Activated CD8-positive, alpha-beta memory T cell treated with anti-CD3 and anti-CD28 coated beads, Interleukin-2, amount 10 ng/mL, durations not matched to agents 7 days and 5 days (primary cell): ENCODE measurements around the gene NFE2L3. TPM values are rescaled to one million over a fixed set of nuclear protein-coding genes. Genes with fewer than 3 reads are reported as not detected.
A peak's percentile ranks its signal among the peaks of the same experiment; 100 is the strongest.
"Not testable (repeated sequence)": the region's sequence is repeated elsewhere in the genome, so short reads cannot be mapped to it uniquely, and the experiment has no call there.

Experiments
- ATAC-seq: fragments of 150-1000 bp; cut with Tn5 transposase; one replicate; pipeline ENCODE4 v1.10.0; 2021; ENCODE audit warnings: moderate library complexity
- CTCF ChIA-PET: fragments of 350-600 bp; sonication (Branson Sonifier 250); formaldehyde crosslinking; loops from one replicate; lab custom pipeline; 2021; ENCODE audit warnings: antibody characterized with exemption; lab: Charles Lee
- DNase-seq: peaks from one replicate; pipeline ENCODE4 v3.0.0-alpha.2; 2020
- H3K27ac Mint-ChIP-seq: one replicate; pipeline ENCODE4 v1.8.0; 2021; ENCODE audit warnings: mild to moderate bottlenecking, mixed read lengths
- H3K27me3 Mint-ChIP-seq: one replicate; pipeline ENCODE4 v1.8.0; 2021; ENCODE audit warnings: mixed read lengths
- H3K36me3 Mint-ChIP-seq: one replicate; pipeline ENCODE4 v1.8.0; 2021; ENCODE audit warnings: mild to moderate bottlenecking, mixed read lengths
- H3K4me1 Mint-ChIP-seq: one replicate; pipeline ENCODE4 v1.8.0; 2021; ENCODE audit warnings: mixed read lengths
- H3K4me3 Mint-ChIP-seq: one replicate; pipeline ENCODE4 v1.8.0; 2021; ENCODE audit warnings: mild to moderate bottlenecking, moderate library complexity, mixed read lengths
- H3K9me3 Mint-ChIP-seq: one replicate; pipeline ENCODE4 v1.8.0; 2022; ENCODE audit warnings: low read depth, mixed read lengths
- total RNA-seq, 2 experiments: library from RNA; stranded (reverse); gene quantifications; one replicate each; pipeline ENCODE4 v1.2.3, GENCODE V29; 2021

NFE2L3 gene
- total RNA-seq, 2 experiments from 2014 or later: 20.1 to 44.4 TPM

DNA sequence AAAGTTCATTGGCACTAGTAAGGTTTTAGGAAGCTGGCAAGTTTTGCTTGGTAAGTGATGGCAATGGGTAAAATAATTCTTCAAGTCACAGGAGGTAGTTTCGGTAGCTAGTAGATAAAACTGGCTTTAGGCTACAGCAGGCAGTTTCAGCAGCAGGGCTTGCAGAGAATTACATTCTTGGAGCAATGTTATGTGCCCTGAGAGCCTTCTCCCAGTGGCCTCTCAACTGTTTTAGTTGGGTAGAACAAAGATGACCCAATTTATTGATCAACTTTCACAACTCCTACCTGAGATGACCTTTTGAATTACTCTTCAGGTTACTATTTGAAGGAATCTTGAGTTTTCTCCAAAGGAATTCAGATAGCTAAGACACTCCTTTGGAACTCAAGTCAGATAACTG, 16.4 kb upstream of the NFE2L3 start:
- H3K27me3 Mint-ChIP-seq: peaks cover 12% of the 10 kb centered on the region
- CTCF ChIA-PET: interaction anchor here (0.6 kb wide), 1 partner anchor 44 kb away, joined by 3 read pairs; no protein-coding TSS in a partner anchor
- no peaks in the 10 kb centered on the region for H3K36me3 Mint-ChIP-seq
- no peak for ATAC-seq
- no peak overlapping the region for H3K4me3 Mint-ChIP-seq
- no peaks in the 10 kb centered on the region for H3K4me1 Mint-ChIP-seq
- no peaks in the 10 kb centered on the region for H3K9me3 Mint-ChIP-seq
- no peak overlapping the region for H3K27ac Mint-ChIP-seq
- no peak for DNase-seq

DNA sequence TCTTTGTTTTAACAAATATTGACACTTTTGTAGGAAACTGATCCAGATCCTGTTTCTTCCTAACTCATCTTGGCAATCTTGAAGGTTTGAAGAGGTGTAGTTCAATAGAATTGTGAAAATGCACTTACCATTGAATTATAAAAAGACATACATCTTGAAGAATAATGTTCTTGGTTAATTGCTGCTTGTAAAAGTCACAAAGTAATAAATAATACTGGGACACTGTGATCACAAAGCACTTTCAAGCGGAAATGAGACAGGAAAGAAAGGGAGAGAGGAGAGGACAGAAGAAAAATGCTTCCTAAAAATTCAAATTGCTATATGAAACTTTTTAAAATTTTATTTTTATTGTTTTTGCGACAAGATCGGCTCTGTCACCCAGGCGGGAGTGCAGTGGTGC, 15.2 kb upstream of the NFE2L3 start:
- CTCF ChIA-PET: no interaction called here

DNA sequence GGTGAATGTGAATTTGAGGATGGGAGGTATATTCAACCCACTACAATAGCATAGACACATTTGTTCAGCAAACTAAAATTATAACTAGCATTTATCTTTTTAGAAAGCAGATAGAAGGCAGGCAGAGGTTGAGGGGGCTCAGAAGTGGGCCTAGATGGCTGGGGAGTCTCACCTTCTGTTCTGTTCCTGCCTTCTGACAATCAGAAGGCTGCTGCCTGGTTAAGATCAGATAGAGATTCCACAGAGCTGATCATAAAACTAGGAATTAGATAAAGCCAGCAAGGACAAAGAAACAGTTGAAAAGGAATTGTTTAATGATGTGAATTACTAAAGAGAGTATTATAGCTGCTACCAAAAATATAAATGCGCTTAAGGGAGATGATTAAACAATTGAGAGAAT, 11.6 kb upstream of the NFE2L3 start:
- DNase-seq (no peak), ATAC-seq (no peak)
- Mint-ChIP-seq H3K4me3 (no peak overlapping the region), H3K27me3 (peaks cover 13% of the 10 kb centered on the region), H3K9me3 (no peaks in the 10 kb centered on the region), H3K27ac (no peak overlapping the region), H3K4me1 (no peaks in the 10 kb centered on the region), H3K36me3 (no peaks in the 10 kb centered on the region)
- CTCF ChIA-PET: no interaction called here

More for the DNA sequence above, 15.2 kb upstream of the NFE2L3 start:
- Mint-ChIP-seq H3K4me3 (no peak overlapping the region), H3K9me3 (no peaks in the 10 kb centered on the region), H3K27me3 (peaks cover 10% of the 10 kb centered on the region), H3K4me1 (no peaks in the 10 kb centered on the region), H3K27ac (no peak overlapping the region), H3K36me3 (no peaks in the 10 kb centered on the region)
- no peak for ATAC-seq
- DNase-seq: no peak

DNA sequence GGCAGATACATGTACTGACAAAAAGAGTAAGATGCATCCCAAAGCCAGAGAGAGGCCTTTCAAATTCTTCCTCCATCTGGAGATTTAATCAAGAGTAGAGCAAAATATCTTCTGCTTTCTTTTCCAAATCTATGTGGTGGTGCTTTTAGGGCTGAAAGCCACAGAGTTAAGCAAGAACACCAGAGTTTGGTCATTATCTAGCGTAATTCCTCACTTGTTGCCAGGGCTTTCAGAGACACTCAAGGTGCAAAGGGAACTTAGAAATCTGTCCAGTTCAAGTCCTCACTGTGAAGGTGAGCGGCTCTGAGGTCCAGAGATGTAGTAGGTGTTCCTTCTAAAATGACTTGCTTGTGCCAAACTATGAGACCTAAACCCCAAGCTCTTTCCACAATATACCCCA, 10.9 kb upstream of the NFE2L3 start:
- Mint-ChIP-seq H3K4me1 (no peaks in the 10 kb centered on the region), H3K27ac (no peak overlapping the region), H3K36me3 (no peaks in the 10 kb centered on the region), H3K4me3 (no peak overlapping the region), H3K27me3 (peaks cover 13% of the 10 kb centered on the region), H3K9me3 (no peaks in the 10 kb centered on the region)
- CTCF ChIA-PET: no interaction called here
- DNase-seq (no peak), ATAC-seq (no peak)

DNA sequence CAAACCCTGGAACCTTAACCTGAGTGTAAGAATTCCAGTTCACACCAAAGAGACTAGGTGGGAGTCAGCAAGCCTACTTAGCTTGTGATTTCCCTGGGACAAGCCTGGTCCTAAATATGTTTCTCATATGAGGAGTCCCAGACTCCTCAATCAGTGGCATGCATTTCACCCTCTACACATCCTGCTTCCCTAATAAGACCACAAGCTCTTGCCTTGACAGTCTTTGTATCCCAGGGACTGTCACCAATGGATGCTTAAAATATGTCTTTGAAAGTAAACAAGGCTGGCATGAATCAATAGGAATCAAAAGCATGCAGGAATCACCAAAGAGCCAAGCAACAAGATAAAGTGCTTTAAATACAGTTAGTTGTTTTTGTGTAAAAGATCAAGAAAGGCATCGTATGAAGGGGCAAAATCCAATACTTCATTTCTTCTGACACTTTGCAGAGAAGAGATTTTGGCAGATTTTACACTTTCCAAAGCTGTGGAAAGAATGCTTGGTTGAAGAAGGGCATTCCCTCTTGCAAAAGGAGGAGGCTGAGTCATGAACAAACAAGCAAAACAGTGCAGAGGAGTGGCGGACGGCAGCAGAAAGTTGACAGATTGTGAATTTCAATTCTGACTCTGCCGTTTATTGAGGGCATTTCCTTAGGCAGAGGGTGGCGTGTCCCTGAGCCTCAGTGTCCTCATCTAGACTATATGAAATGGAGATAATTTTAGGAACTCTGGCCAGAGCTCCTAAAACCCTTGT, 8.5 kb upstream of the NFE2L3 start:
- no peaks in the 10 kb centered on the region for H3K4me1 Mint-ChIP-seq
- H3K9me3 Mint-ChIP-seq: no peaks in the 10 kb centered on the region
- H3K4me3 Mint-ChIP-seq: no peak overlapping the region
- ATAC-seq: no peak
- peaks cover 2% of the 10 kb centered on the region for H3K36me3 Mint-ChIP-seq
- no peak for DNase-seq
- CTCF ChIA-PET: interaction anchor here (1.6 kb wide), 1 partner anchor 8 kb away, joined by 5 read pairs; the partner anchor contains the start of gene NFE2L3
- H3K27ac Mint-ChIP-seq: no peak overlapping the region
- peaks cover 13% of the 10 kb centered on the region for H3K27me3 Mint-ChIP-seq

DNA sequence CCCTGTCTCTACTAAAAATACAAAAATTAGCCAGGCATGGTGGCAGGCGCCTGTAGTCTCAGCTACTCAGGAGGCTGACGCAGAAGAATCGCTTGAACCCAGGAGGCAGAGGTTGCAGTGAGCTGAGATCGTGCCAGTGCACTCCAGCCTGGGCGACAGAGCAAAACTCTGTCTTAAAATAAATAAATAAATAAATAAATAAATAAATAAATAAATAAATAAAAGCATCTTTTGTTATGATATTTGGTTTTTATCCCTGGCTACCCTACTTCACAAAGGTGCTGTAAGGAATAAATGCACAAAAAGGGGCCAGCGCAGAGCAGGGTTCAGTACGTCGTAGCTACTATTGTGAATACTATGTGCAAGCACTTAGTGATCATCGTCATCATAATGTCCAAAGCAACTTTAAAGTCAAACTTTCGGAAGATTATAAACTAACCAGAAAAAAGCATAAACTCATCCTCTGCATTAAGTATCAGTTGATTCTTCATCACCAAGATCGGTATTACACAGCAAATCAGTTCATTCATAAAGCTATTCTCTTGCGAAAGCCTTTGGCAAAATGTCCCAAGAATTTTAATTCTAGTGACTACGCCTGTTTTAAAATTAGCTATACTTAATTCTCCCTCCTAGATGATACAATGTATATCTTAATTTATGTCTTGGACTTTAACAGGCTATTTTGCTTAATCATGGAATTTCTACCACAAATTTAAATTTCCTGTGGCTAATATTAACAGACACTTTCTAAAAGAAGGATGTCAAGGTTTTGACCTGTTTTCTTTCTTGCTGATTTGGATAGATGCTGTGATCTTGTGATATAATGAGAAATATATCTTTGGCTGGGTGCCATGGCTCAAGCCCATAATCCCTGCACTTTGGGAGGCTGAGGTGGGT, 7.6 kb upstream of the NFE2L3 start:
- H3K36me3 Mint-ChIP-seq: peaks cover 2% of the 10 kb centered on the region
- no peak overlapping the region for H3K4me3 Mint-ChIP-seq
- H3K27me3 Mint-ChIP-seq: peaks cover 13% of the 10 kb centered on the region
- H3K27ac Mint-ChIP-seq: no peak overlapping the region
- ATAC-seq (no peak), DNase-seq (no peak)
- no peaks in the 10 kb centered on the region for H3K4me1 Mint-ChIP-seq
- H3K9me3 Mint-ChIP-seq: no peaks in the 10 kb centered on the region
- CTCF ChIA-PET: no interaction called here

DNA sequence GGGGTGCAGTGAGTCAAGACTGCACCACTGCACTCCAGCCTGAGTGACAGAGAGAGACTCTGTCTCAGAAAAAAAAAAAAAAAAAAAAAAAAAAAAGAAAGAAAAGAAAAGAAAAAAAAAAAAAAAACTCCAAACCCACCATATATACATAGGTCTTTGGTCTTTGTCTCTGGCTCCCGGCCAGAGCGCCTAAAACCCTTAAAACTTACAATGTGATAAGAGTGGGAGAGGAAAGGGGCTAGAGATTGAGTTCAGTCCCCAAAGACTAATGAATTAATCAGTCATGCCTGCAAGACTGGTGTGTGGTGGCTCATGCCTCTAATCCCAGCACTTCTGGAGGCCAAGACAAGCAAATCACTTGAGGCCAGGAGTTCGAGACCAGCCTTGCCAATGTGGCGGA, 6.8 kb upstream of the NFE2L3 start:
- H3K27ac Mint-ChIP-seq: no peak overlapping the region
- CTCF ChIA-PET: no interaction called here

DNA sequence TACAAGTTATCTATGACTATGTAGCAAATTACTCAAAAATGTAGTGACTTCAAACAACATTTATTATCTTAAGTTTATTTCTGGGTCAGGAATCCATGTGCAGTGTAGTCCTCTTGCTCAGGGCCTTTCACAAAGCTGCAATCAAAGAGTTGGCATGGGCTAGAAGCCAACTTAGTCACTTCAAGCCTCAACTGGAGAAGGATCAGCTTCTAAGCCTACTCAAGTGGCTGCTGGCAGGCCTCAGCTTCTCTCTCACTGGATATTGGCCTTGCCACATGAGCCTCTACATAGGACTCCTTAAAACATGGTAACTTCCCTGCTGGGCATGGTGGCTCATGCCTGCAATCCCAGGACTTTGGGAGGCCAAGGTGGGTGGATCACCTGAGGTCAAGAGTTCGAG, 5.0 kb upstream of the NFE2L3 start:
- DNase-seq (no peak), ATAC-seq (no peak)
- Mint-ChIP-seq H3K4me3 (no peak overlapping the region), H3K36me3 (peaks cover 2% of the 10 kb centered on the region), H3K4me1 (peaks cover 17% of the 10 kb centered on the region), H3K27ac (no peak overlapping the region), H3K27me3 (peaks cover 13% of the 10 kb centered on the region), H3K9me3 (no peaks in the 10 kb centered on the region)
- CTCF ChIA-PET: interaction anchor here (1.0 kb wide), 1 partner anchor 37 kb away, joined by 3 read pairs; no protein-coding TSS in a partner anchor

More for the DNA sequence above, 6.8 kb upstream of the NFE2L3 start:
- peaks cover 13% of the 10 kb centered on the region for H3K27me3 Mint-ChIP-seq
- peaks cover under 1% of the 10 kb centered on the region for H3K4me1 Mint-ChIP-seq
- H3K9me3 Mint-ChIP-seq: no peaks in the 10 kb centered on the region
- H3K36me3 Mint-ChIP-seq: peaks cover 2% of the 10 kb centered on the region
- no peak overlapping the region for H3K4me3 Mint-ChIP-seq
- ATAC-seq (no peak), DNase-seq (no peak)

DNA sequence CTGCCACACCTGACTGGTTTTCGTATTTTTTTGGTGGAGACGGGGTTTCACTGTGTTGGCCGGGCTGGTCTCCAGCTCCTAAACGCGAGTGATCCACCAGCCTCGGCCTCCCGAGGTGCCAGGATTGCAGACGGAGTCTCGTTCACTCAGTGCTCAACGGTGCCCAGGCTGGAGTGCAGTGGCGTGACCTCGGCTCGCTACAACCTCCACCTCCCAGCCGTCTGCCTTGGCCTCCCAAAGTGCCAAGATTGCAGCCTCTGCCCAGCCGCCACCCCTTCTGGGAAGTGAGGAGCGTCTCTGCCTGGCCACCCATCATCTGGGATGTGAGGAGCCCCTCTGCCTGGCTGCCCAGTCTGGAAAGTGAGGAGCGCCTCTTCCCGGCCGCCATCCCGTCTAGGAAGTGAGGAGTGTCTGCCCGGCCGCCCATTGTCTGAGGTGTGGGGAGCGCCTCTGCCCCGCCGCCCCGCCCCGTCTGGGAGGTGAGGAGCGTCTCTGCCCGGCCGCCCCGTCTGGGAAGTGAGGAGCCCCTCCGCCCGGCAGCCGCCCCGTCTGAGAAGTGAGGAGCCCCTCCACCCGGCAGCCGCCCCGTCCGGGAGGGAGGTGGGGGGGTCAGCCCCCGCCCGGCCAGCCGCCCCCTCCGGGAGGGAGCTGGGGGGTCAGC, 4.2 kb upstream of the NFE2L3 start:
- not testable (repeated sequence) for H3K4me3 Mint-ChIP-seq, DNase-seq, ATAC-seq, H3K9me3 Mint-ChIP-seq, H3K36me3 Mint-ChIP-seq, H3K27ac Mint-ChIP-seq
- Mint-ChIP-seq H3K4me1 (peaks cover 17% of the 10 kb centered on the region), H3K27me3 (peaks cover 13% of the 10 kb centered on the region)
- CTCF ChIA-PET: interaction anchor here (1.0 kb wide), 1 partner anchor 38 kb away, joined by 3 read pairs; no protein-coding TSS in a partner anchor

DNA sequence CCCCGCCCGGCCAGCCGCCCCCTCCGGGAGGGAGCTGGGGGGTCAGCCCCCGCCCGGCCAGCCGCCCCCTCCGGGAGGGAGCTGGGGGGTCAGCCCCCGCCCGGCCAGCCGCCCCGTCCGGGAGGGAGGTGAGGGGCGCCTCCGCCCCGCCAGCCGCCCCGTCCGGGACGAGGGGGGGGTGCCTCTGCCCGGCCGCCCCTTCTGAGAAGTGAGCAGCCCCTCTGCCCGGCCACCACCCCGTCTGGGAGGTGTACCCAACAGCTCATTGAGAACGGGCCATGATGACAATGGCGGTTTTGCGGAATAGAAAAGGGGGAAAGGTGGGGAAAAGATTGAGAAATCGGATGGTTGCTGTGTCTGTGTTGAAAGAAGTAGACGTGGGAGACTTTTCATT, 3.7 kb upstream of the NFE2L3 start:
- CTCF ChIA-PET: interaction anchor here (1.2 kb wide), 1 partner anchor 57 kb away, joined by 5 read pairs; no protein-coding TSS in a partner anchor
- H3K27ac Mint-ChIP-seq, H3K9me3 Mint-ChIP-seq, H3K36me3 Mint-ChIP-seq, DNase-seq, ATAC-seq, H3K4me3 Mint-ChIP-seq: not testable (repeated sequence)
- peaks cover 13% of the 10 kb centered on the region for H3K27me3 Mint-ChIP-seq
- peaks cover 17% of the 10 kb centered on the region for H3K4me1 Mint-ChIP-seq

DNA sequence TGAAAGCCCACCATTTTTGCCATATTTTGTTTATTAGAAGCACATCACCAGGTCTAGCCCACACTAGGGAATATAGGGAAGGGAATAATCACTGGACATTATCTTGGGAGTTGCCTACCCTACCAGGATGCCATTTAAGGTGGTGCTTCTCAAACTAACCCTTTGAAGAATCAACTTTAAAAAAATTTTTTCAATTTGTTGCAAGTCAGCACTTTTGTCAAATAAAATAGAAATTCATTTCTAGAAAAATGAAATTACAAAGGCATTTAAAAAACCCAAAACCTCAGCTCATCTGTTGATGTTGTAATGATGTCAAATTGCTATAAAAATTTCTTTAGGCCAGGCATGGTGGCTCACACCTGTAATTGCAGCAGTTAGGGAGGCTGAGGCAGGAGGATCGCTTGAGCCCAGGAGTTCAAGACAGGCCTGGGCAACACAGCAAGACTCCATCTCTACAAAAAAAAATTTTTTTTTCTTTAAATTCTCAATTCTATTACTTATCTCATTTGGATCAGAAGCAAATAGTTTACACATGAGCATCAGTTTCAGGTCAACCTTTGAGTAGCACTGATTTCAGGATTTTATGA, 2.5 kb upstream of the NFE2L3 start:
- Mint-ChIP-seq H3K27ac (no peak overlapping the region), H3K36me3 (peaks cover 3% of the 10 kb centered on the region), H3K4me1 (peaks cover 27% of the 10 kb centered on the region), H3K9me3 (no peaks in the 10 kb centered on the region), H3K27me3 (peaks cover 6% of the 10 kb centered on the region), H3K4me3 (no peak overlapping the region)
- ATAC-seq (no peak), DNase-seq (no peak)
- CTCF ChIA-PET: interaction anchor here (1.2 kb wide), 1 partner anchor 58 kb away, joined by 5 read pairs; no protein-coding TSS in a partner anchor

DNA sequence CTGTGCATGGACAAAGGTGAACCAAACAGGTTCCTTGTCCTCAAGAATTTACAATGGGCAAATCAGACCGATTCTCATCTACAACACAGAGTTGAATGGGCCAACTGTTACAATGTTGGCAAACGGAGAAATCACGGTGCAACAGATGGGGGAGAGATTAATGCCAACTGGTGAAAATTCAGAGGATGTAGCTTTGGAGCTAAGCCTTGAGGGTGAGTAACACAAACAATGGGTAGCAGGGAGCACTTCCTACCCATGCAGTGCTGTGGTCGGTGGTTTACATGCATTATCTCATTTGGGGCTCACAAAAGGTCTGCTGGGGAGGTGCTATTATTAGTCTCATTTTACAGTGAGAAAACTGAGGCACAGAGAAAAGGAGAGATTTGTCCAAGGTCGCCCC, 902 bp upstream of the NFE2L3 start:
- CTCF ChIA-PET: interaction anchor here (0.9 to 2.8 kb wide), 9 partner anchors 41 to 219 kb away, joined by 3 to 14 read pairs (median 9); no protein-coding TSS in a partner anchor
- H3K4me1 Mint-ChIP-seq: peaks cover 42% of the 10 kb centered on the region

DNA sequence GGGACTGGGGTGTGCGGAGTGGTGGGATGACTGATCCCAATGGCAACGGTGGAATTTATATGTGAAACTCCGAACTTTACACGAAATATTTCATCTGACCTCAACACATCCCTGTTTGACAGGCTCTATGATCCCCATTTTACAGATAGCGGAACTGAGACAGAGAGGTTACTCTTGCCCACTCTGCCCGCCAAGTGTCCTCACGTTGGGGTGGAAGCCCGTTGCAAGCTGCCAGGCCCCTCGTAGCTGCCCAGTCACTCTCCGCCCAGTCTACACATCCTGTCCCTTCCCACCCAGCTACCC, 397 bp upstream of the NFE2L3 start:
- Mint-ChIP-seq H3K36me3 (peaks cover 3% of the 10 kb centered on the region), H3K27me3 (no peaks in the 10 kb centered on the region), H3K27ac (peak overlapping the region; percentile 99), H3K4me3 (peak overlapping the region; percentile 89), H3K4me1 (peaks cover 46% of the 10 kb centered on the region), H3K9me3 (no peaks in the 10 kb centered on the region)
- DNase-seq (no peak), ATAC-seq (no peak)
- CTCF ChIA-PET: interaction anchor here (0.8 to 2.8 kb wide), 17 partner anchors 9 to 218 kb away, joined by 3 to 14 read pairs (median 5); no protein-coding TSS in a partner anchor

More for the DNA sequence above, 902 bp upstream of the NFE2L3 start:
- DNase-seq: peak; percentile 79
- Mint-ChIP-seq H3K36me3 (peaks cover 3% of the 10 kb centered on the region), H3K27ac (peak overlapping the region; percentile 99), H3K9me3 (no peaks in the 10 kb centered on the region), H3K4me3 (peak overlapping the region; percentile 89), H3K27me3 (no peaks in the 10 kb centered on the region)
- peak; percentile 18 for ATAC-seq
